ENCODE measurements around the gene PNRC2.

The PNRC2 gene

DNA sequence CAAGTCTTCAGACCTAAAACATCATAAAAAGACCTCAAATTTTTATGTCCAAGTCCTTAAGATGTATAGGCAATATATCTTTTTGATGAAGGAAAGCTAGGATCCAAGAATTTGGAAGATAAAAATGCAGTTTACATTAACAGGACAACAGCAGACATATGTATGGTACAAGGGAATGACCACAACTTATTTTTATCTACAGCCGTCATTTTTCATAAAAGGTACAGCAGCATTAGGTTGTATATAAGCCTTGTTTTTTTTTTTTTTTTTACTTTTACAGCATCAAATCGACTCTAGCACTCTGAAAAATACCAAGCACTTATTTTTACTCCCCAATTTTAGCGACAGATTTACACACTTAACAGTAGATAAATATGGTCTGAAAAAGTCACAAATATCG lies 19.2 kb downstream of the PNRC2 start:
- Histone ChIP-seq H3K9me3 (ENCODE audit: insufficient read depth, low read length) (no peaks in the 10 kb centered on the region), H3K79me2 (ENCODE audit: insufficient read depth, low read length) (peaks cover 63% of the 10 kb centered on the region), H3K9me2 (replicated peaks; ENCODE audit: insufficient read depth, low read length) (no peaks in the 10 kb centered on the region), H3K36me3 (ENCODE audit: low read length) (peaks cover 48% of the 10 kb centered on the region), H3F3A (ENCODE audit: insufficient read depth) (peaks cover 70% of the 10 kb centered on the region), H3K27me3 (ENCODE audit: low read length) (no peaks in the 10 kb centered on the region), H2AFZ (ENCODE audit: low read depth, low read length, severe bottlenecking) (no peak overlapping the region), H4K20me1 (ENCODE audit: low read depth, low read length) (peaks cover 35% of the 10 kb centered on the region), H3K4me3 (ENCODE audit: insufficient read depth, low read length, poor library complexity, severe bottlenecking) (peak overlapping the region; percentile 99), H3K27ac (ENCODE audit: low read depth, low read length) (peak overlapping the region; percentile 97), H3K4me2 (ENCODE audit: low read depth, low read length, poor library complexity, severe bottlenecking) (peak overlapping the region; percentile 95), H3K9ac (ENCODE audit: low read length) (peak overlapping the region; percentile 99)
- no peak for TF ChIP-seq EZH2phosphoT487 (conservative IDR thresholded peaks at IDR 0.05; ENCODE audit: low read length)
- TF ChIP-seq, protein P1, sequence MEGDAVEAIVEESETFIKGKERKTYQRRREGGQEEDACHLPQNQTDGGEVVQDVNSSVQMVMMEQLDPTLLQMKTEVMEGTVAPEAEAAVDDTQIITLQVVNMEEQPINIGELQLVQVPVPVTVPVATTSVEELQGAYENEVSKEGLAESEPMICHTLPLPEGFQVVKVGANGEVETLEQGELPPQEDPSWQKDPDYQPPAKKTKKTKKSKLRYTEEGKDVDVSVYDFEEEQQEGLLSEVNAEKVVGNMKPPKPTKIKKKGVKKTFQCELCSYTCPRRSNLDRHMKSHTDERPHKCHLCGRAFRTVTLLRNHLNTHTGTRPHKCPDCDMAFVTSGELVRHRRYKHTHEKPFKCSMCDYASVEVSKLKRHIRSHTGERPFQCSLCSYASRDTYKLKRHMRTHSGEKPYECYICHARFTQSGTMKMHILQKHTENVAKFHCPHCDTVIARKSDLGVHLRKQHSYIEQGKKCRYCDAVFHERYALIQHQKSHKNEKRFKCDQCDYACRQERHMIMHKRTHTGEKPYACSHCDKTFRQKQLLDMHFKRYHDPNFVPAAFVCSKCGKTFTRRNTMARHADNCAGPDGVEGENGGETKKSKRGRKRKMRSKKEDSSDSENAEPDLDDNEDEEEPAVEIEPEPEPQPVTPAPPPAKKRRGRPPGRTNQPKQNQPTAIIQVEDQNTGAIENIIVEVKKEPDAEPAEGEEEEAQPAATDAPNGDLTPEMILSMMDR (IDR thresholded peaks at IDR 0.05; ENCODE audit: insufficient read depth, low read length, poor library complexity, severe bottlenecking): no peak

DNA sequence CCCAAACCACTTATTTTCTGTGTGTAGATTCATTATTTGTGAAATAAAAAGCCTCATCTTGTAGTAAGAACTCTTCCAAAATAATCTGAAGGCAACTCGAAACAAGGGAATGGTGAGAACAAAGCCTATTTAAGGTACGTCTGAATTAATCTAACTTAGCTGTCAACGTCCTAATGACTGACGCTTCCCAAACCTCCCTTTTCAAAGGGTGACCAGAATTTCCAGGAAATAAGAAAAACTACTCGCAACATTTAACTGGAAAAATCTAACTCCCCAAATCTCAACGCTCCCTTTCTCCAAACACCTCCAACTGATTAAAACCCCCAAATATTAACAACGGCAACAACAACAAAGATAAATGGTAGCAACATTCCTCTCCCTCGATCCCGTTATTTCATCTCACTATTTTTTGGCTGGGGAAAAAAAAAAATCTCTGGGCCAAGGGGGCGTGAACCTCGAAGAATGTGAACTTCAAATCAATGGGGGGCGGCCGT lies 19.8 kb downstream of the PNRC2 start:
- Histone ChIP-seq H3K27ac (ENCODE audit: low read depth, low read length) (peak overlapping the region; percentile 97), H3K4me3 (ENCODE audit: insufficient read depth, low read length, poor library complexity, severe bottlenecking) (peak overlapping the region; percentile 99), H4K20me1 (ENCODE audit: low read depth, low read length) (peaks cover 35% of the 10 kb centered on the region), H3K36me3 (ENCODE audit: low read length) (peaks cover 45% of the 10 kb centered on the region), H3K27me3 (ENCODE audit: low read length) (no peaks in the 10 kb centered on the region), H3K9me3 (ENCODE audit: insufficient read depth, low read length) (no peaks in the 10 kb centered on the region), H2AFZ (ENCODE audit: low read depth, low read length, severe bottlenecking) (no peak overlapping the region), H3K4me2 (ENCODE audit: low read depth, low read length, poor library complexity, severe bottlenecking) (peak overlapping the region; percentile 95), H3F3A (ENCODE audit: insufficient read depth) (peaks cover 66% of the 10 kb centered on the region), H3K79me2 (ENCODE audit: insufficient read depth, low read length) (peaks cover 57% of the 10 kb centered on the region), H3K9ac (ENCODE audit: low read length) (peak overlapping the region; percentile 99), H3K9me2 (replicated peaks; ENCODE audit: insufficient read depth, low read length) (no peaks in the 10 kb centered on the region)
- TF ChIP-seq, protein P1 (IDR thresholded peaks at IDR 0.05; ENCODE audit: insufficient read depth, low read length, poor library complexity, severe bottlenecking): no peak
- TF ChIP-seq EZH2phosphoT487 (conservative IDR thresholded peaks at IDR 0.05; ENCODE audit: low read length): no peak

DNA sequence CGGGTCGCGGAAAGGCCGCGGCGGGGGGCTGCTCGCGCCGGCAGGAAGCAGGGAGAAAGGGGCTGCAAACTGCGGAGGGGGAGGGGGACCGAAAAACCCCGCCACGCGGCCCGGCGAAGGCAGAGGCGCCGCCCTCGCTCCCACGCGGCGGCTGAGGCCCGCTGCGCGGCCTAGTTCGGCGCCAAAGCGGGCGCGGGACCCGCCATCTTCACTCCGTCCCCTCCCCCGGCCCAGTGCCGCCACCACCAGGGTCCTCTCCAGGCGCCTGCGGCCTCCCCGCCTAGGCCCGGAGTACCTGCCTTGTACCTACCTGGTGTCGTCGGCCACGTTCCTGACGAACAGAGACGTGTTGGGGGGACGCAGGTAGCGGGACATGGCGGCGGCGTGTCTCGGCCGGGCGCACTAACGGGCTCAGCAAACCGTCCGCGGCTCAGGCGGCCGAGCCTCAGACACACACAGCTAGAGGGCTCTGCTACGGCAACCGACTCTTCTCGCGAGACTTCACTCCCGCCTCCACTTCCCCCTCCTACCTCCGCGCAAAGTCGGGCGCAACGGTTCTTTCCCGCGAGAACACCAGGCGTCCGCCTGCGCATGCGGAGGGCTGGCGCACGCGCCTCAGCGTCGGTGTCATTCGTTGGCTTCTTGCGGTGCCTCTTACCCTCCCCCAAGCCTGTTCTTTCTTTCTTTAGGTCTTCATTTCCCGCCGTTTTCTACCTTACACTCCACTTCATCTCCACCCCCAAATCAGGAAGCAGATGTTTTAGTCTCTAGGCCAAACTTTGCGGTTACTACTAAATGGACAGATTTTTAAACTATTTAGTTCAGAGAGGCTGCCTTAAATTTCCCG lies 20.5 kb downstream of the PNRC2 start, which contains the start of gene SRSF10:
Gene SRSF10 (minus strand): TSS at position 447 of the 847 bp plus-strand sequence. CDS start 72 bp downstream, at position 375.
- Histone ChIP-seq H3K79me2 (ENCODE audit: insufficient read depth, low read length) (peaks cover 50% of the 10 kb centered on the region), H3K4me2 (ENCODE audit: low read depth, low read length, poor library complexity, severe bottlenecking) (peak within 1 kb of the TSS; percentile 95), H3K9me3 (ENCODE audit: insufficient read depth, low read length) (no peaks in the 10 kb centered on the region), H3F3A (ENCODE audit: insufficient read depth) (peaks cover 60% of the 10 kb centered on the region), H4K20me1 (ENCODE audit: low read depth, low read length) (peaks cover 31% of the 10 kb centered on the region), H3K4me3 (ENCODE audit: insufficient read depth, low read length, poor library complexity, severe bottlenecking) (peak within 1 kb of the TSS; percentile 99), H3K9ac (ENCODE audit: low read length) (peak within 1 kb of the TSS; percentile 99), H2AFZ (ENCODE audit: low read depth, low read length, severe bottlenecking) (peak within 1 kb of the TSS; percentile 21), H3K9me2 (replicated peaks; ENCODE audit: insufficient read depth, low read length) (no peaks in the 10 kb centered on the region), H3K27me3 (ENCODE audit: low read length) (no peaks in the 10 kb centered on the region), H3K27ac (ENCODE audit: low read depth, low read length) (peak within 1 kb of the TSS; percentile 97), H3K36me3 (ENCODE audit: low read length) (peaks cover 40% of the 10 kb centered on the region)
- TF ChIP-seq, protein P1 (IDR thresholded peaks at IDR 0.05; ENCODE audit: insufficient read depth, low read length, poor library complexity, severe bottlenecking): no peak
- TF ChIP-seq EZH2phosphoT487 (conservative IDR thresholded peaks at IDR 0.05; ENCODE audit: low read length): no peak

Measured in SU-DHL-6 (cell line).